Liver (tissue), 3 donors: Measurements from ENCODE around the gene NKAIN2.

Experiments
- CTCF ChIP-seq: fragments of 150-350 bp; IDR thresholded peaks from 2 replicates; pipeline ENCODE4 v1.5.1; 2017; ENCODE audit warnings: improper control_type of control experiment, low read depth, low read length; ENCODE audit not compliant: missing input control
- EGR1 ChIP-seq, 2 donors: IDR thresholded peaks; 2 replicates each; pipeline ENCODE4 v1.6.1; 2016 to 2018; ENCODE audit warnings: antibody characterized with exemption in 2 of 2, low read depth in 2 of 2
- FOXA1 ChIP-seq: IDR thresholded peaks from 2 replicates; pipeline ENCODE4 v1.6.1; 2016; ENCODE audit warnings: antibody characterized with exemption
- GABPA ChIP-seq, 2 donors: IDR thresholded peaks in 1 of 2; conservative IDR thresholded peaks in 1 of 2; 2 replicates each; pipeline ENCODE4 v1.6.1; 2016; ENCODE audit warnings: antibody characterized with exemption in 2 of 2, mild to moderate bottlenecking in 1 of 2, moderate library complexity in 1 of 2
- HNF4A ChIP-seq, 2 donors: conservative IDR thresholded peaks; 2 replicates each; pipeline ENCODE4 v1.6.1; 2016; ENCODE audit warnings: antibody characterized with exemption in 2 of 2, mild to moderate bottlenecking in 2 of 2
- JUND ChIP-seq, 2 donors: IDR thresholded peaks; 2 replicates each; pipeline ENCODE4 v1.6.1; 2016; ENCODE audit warnings: antibody characterized with exemption in 2 of 2
- MAX ChIP-seq: IDR thresholded peaks from 2 replicates; pipeline ENCODE4 v1.6.1; 2016; ENCODE audit warnings: antibody characterized with exemption
- RAD21 ChIP-seq, 2 donors: IDR thresholded peaks; 2 replicates each; pipeline ENCODE4 v1.6.1; 2016; ENCODE audit warnings: antibody characterized with exemption in 2 of 2, mild to moderate bottlenecking in 2 of 2
- REST ChIP-seq: IDR thresholded peaks from 2 replicates; pipeline ENCODE4 v1.6.1; 2016; ENCODE audit warnings: antibody characterized with exemption, mild to moderate bottlenecking
- RXRA ChIP-seq, 2 donors: IDR thresholded peaks; 2 replicates each; pipeline ENCODE4 v1.6.1; 2017 to 2018; ENCODE audit warnings: antibody characterized with exemption in 2 of 2, mild to moderate bottlenecking in 1 of 2
- SP1 ChIP-seq: IDR thresholded peaks from 2 replicates; pipeline ENCODE4 v1.6.1; 2018; ENCODE audit warnings: antibody characterized with exemption, mild to moderate bottlenecking
- TAF1 ChIP-seq: conservative IDR thresholded peaks from 2 replicates; pipeline ENCODE4 v1.6.1; 2016; ENCODE audit warnings: antibody characterized with exemption, mild to moderate bottlenecking
- YY1 ChIP-seq: IDR thresholded peaks from 2 replicates; pipeline ENCODE4 v1.6.1; 2016; ENCODE audit warnings: antibody characterized with exemption, mild to moderate bottlenecking
- donor health status: healthy.
- donor health status: healthy.

GRCh38 chr6:124741341-124741740 is 937.7 kb downstream of the NKAIN2 start:
- no peak for TF ChIP-seq CTCF
- TF ChIP-seq MAX: no peak
- TF ChIP-seq RXRA (IDR thresholded peaks at IDR 0.05): no peak
- TF ChIP-seq FOXA1: no peak
- TF ChIP-seq REST: no peak
- no peak for TF ChIP-seq RAD21 (IDR thresholded peaks at IDR 0.05)
- TF ChIP-seq YY1: no peak
- no peak for TF ChIP-seq JUND (IDR thresholded peaks at IDR 0.05)
- TF ChIP-seq GABPA (IDR thresholded peaks at IDR 0.05 in 1 of 2, conservative IDR thresholded peaks at IDR 0.05 in 1 of 2): no peak
- TF ChIP-seq SP1: no peak
- TF ChIP-seq TAF1: no peak
- TF ChIP-seq EGR1 (IDR thresholded peaks at IDR 0.05; ENCODE audit: low read depth in 2 of 2): no peak
- no peak for TF ChIP-seq HNF4A (conservative IDR thresholded peaks at IDR 0.05)
